Activated gamma-delta T cell (primary cell): ENCODE measurements around the gene TSHZ2.
"Not testable (repeated sequence)": the region's sequence is repeated elsewhere in the genome, so short reads cannot be mapped to it uniquely, and the experiment has no call there.

ENCODE experiments used
- DNase-seq: peaks from one replicate; lab custom pipeline; 2025; lab: John Stamatoyannopoulos, UW

Gene TSHZ2

GRCh38 chr20:52996130-52996529 is 24.0 kb downstream of the TSHZ2 start:
- DNase-seq = no peak

- DNase-seq = no peak
Measured at GRCh38 chr20:52996658-52997057, 24.5 kb downstream of the TSHZ2 start.

GRCh38 chr20:52998268-52998667 is 26.1 kb downstream of the TSHZ2 start:
- no peak for DNase-seq

- no peak for DNase-seq
Measured at GRCh38 chr20:52999040-52999439, 26.9 kb downstream of the TSHZ2 start.

GRCh38 chr20:53001498-53002301 is 29.5 kb downstream of the TSHZ2 start:
- no peak for DNase-seq

- DNase-seq = no peak
Measured at GRCh38 chr20:53002786-53003185, 30.6 kb downstream of the TSHZ2 start.

- DNase-seq = no peak
Measured at GRCh38 chr20:53003420-53004154, 31.4 kb downstream of the TSHZ2 start.

- DNase-seq = no peak
Measured at GRCh38 chr20:53004267-53004813, 32.2 kb downstream of the TSHZ2 start.

- DNase-seq = no peak
Measured at GRCh38 chr20:53009979-53010735, 38.0 kb downstream of the TSHZ2 start.

GRCh38 chr20:53011640-53012039 is 39.5 kb downstream of the TSHZ2 start:
- DNase-seq = no peak

GRCh38 chr20:53013183-53013582 is 41.0 kb downstream of the TSHZ2 start:
- DNase-seq = no peak

- no peak for DNase-seq
Measured at GRCh38 chr20:53013847-53014246, 41.7 kb downstream of the TSHZ2 start.

- DNase-seq = no peak
Measured at GRCh38 chr20:53016071-53016470, 43.9 kb downstream of the TSHZ2 start.

GRCh38 chr20:53016534-53017042 is 44.4 kb downstream of the TSHZ2 start:
- no peak for DNase-seq

- no peak for DNase-seq
Measured at GRCh38 chr20:53017206-53017605, 45.0 kb downstream of the TSHZ2 start.

GRCh38 chr20:53019464-53019863 is 47.3 kb downstream of the TSHZ2 start:
- DNase-seq = no peak

- DNase-seq = no peak
Measured at GRCh38 chr20:53020376-53020775, 48.2 kb downstream of the TSHZ2 start.

- no peak for DNase-seq
Measured at GRCh38 chr20:53020834-53021233, 48.7 kb downstream of the TSHZ2 start.

- no peak for DNase-seq
Measured at GRCh38 chr20:53021934-53022333, 49.8 kb downstream of the TSHZ2 start.

- no peak for DNase-seq
Measured at GRCh38 chr20:53023732-53024520, 51.8 kb downstream of the TSHZ2 start.

- DNase-seq = not testable (repeated sequence)
Measured at GRCh38 chr20:53024653-53025052, 52.5 kb downstream of the TSHZ2 start.
